Fibroblast of pulmonary artery (primary cell): ENCODE results near the gene ZNRF4.

Experiments
- DNase-seq: peaks from one replicate; pipeline ENCODE4 v3.0.0-alpha.2; 2010; ENCODE audit warnings: low read depth
- H3K4me3 ChIP-seq: replicated peaks from 2 replicates; pipeline ENCODE4 v1.5.1; 2011; ENCODE audit warnings: low read depth, mild to moderate bottlenecking, control low read depth, low read length, moderate library complexity
- CTCF ChIP-seq: IDR thresholded peaks from 2 replicates; pipeline ENCODE4 v1.5.1; 2011; ENCODE audit warnings: mild to moderate bottlenecking, control low read depth, low read length, inconsistent platforms; ENCODE audit errors: missing control alignments

The ZNRF4 gene

GRCh38 chr19:5423567-5424125 lies 31.6 kb upstream of the ZNRF4 start:
- TF ChIP-seq CTCF, result no peak
- no peak for DNase-seq
- no peak overlapping the region for H3K4me3 ChIP-seq

DNA sequence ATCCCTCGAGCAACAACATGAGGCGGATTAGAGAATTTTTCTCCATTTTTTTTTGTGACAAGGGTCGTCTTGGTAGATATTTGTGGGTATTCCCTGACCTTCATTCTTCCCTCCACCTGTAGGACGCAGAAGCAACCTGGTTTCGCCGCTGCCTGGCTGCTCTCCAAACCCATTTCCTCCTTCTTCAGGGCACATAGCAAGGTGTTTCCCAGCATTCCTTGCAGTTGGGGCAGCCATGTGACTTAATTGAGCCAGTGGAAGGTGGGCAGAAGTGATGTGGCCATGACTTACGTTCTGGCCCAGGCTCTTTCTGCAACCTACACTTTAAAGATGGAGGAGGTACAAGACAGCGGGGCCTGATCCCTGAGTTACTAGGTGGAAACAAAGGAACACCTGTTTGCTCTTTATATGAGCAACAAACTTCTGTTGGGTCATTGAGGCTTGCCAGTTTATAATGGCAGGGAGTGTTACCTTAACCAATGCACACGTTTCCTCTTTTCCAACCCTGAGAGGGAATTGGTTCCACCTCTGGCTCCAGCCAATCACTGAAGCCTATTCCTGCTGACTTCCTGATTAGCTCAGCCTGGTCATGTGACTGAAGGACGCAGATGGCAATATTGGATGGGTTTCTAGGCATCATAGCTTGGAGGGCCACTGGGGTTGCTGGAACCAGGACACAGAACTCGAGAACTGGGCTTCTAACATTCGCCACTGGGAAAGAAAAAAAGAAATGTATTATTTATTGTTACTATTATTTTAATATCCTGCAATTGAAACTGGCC lies 30.8 kb upstream of the ZNRF4 start:
- no peak for DNase-seq
- no peak for TF ChIP-seq CTCF
- H3K4me3 ChIP-seq, result no peak overlapping the region

DNA sequence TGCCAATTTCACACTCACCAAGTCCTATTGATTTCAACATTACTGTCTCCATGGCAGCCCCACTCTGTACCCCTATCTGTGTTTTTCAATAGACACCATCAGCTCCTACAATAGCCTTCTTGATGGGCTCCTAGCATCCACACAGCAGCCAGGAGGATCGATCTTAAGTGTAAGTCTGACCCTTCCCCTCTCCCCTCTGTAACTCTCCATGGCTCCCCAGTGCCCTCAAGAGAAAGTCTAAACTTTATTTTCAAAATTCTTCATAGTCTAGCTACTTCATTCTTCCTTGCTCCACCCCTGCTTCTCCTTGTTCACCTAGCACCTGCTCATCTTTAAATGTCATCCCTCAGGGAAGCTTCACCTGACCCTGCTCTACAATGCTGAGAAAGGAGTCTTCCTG lies 30.0 kb upstream of the ZNRF4 start:
- H3K4me3 ChIP-seq, result no peak overlapping the region
- no peak for DNase-seq
- no peak for TF ChIP-seq CTCF

DNA sequence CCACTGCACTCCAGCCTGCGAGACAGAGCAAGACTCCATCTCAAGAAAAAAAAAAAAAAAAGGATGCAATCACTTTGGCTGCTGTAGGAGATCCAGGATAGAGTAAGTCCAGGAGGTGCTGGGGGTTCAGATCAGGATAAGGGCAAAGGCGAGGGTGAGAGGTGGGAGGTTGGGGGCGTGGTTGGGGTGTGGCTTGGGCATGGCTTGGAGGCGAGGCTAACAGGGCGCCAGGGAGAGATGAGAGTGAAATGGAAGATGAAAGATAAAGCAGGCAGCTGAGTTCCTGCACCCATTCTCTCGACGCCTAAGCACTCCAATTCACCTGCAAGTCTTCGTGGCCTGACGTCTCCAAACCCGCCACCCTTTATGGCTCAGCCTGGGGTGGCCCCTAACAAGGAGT lies 25.0 kb upstream of the ZNRF4 start:
- no peak overlapping the region for H3K4me3 ChIP-seq
- no peak for DNase-seq
- no peak for TF ChIP-seq CTCF

DNA sequence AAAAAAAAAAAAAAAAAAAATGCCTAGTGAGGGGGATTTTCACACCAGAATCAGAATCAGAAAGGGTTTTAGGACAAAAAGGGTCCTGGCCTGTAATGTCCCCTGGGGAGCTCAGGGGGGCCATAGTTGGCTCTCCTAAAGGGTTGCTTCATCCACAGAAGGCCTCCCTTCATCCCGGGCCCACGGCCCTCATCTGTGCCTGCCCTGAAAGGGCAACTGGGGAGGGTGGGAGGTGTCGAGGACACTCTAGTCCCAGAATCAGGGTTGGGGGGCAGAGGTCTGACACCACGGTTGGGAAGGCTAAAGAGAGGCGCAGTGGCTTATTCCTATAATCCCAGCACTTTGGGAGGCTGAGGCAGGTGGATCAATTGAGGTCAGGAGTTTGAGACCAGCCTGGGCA lies 22.5 kb upstream of the ZNRF4 start:
- no peak for DNase-seq
- H3K4me3 ChIP-seq, result no peak overlapping the region
- no peak for TF ChIP-seq CTCF

DNA sequence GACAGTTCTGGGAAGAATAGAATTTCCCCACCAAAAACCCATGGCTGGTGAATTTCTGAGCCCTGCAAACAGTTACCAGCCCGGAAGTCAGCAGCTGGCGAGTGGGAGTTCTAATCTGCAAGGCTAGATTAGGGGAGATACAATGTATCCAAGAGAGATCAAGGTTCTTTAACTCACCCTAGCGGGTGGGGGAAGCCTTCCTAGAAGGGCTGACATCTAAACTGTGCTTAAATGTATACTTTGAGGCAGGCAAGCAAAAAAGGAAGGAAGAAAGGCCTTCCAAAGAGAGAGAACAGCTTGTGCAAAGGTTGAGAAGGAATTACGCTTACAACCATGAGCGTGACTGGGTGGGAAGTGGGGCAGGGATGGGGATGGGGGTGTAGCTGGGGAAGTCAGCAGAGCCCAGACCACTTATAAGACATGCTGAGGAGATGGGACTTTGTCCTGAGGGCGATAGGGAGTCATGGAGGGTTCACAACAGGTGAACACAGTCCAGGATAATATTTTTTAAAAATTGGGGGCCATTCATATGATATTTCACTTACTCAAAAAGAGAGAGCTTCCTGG lies 20.8 kb upstream of the ZNRF4 start:
- TF ChIP-seq CTCF, result no peak
- no peak for DNase-seq
- H3K4me3 ChIP-seq, result no peak overlapping the region
